ENCODE data around the gene HDAC11.

DNA sequence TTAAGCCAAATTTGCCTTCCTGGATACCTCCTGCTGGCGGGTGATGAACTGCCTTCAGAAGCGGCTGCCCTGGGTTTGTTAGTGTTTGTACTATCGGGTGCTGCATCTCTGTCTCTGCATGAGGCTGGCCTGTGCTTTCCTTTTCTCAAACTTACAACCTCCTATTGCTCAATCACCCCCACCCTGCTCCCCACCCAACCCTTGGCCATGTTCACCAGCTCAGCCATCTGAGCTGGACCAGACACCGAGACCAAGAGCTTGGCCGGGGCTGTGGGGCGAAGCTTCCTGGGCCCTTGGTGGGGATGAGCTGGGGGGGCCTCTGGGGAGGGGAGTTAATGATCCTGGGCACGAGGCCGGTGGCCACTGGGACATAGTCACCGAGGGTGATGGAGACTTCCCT, 52.0 kb downstream of the HDAC11 start:
- TF ChIP-seq, protein P1, sequence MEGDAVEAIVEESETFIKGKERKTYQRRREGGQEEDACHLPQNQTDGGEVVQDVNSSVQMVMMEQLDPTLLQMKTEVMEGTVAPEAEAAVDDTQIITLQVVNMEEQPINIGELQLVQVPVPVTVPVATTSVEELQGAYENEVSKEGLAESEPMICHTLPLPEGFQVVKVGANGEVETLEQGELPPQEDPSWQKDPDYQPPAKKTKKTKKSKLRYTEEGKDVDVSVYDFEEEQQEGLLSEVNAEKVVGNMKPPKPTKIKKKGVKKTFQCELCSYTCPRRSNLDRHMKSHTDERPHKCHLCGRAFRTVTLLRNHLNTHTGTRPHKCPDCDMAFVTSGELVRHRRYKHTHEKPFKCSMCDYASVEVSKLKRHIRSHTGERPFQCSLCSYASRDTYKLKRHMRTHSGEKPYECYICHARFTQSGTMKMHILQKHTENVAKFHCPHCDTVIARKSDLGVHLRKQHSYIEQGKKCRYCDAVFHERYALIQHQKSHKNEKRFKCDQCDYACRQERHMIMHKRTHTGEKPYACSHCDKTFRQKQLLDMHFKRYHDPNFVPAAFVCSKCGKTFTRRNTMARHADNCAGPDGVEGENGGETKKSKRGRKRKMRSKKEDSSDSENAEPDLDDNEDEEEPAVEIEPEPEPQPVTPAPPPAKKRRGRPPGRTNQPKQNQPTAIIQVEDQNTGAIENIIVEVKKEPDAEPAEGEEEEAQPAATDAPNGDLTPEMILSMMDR (IDR thresholded peaks at IDR 0.05; ENCODE audit: low read depth, low read length): no peak
- TF ChIP-seq EZH2phosphoT487 (IDR thresholded peaks at IDR 0.05; ENCODE audit: low read depth): no peak

Data from OCI-LY3 (cell line).